Mesendoderm (in vitro differentiated cells): ENCODE data around the gene DPYD.
"Not testable (repeated sequence)": the region's sequence is repeated elsewhere in the genome, so short reads cannot be mapped to it uniquely, and the experiment has no call there.

Experiments
- DNase-seq: peaks from one replicate; pipeline ENCODE4 v3.0.0; 2013
- H2AK5ac ChIP-seq: 2 replicates; pipeline ENCODE4 v1.6.1; 2013; ENCODE audit warnings: low read length, inconsistent platforms
- H2BK120ac ChIP-seq: 2 replicates; pipeline ENCODE4 v1.6.1; 2013; ENCODE audit warnings: low read depth, mild to moderate bottlenecking, low read length, moderate library complexity, mixed read lengths
- H2BK15ac ChIP-seq: replicated peaks from 2 replicates; pipeline ENCODE4 v1.6.1; 2013; ENCODE audit warnings: low read depth, mild to moderate bottlenecking, moderate library complexity
- H2BK5ac ChIP-seq: 2 replicates; pipeline ENCODE4 v1.6.1; 2013; ENCODE audit warnings: low read length, inconsistent platforms
- H3K18ac ChIP-seq: 2 replicates; pipeline ENCODE4 v1.6.1; 2013; ENCODE audit warnings: mild to moderate bottlenecking, low read length, mixed read lengths
- H3K23ac ChIP-seq: one replicate; pipeline ENCODE4 v1.6.1; 2013; ENCODE audit warnings: low read length
- H3K27ac ChIP-seq: 2 replicates; pipeline ENCODE4 v1.5.1; 2013; ENCODE audit warnings: low read depth, mild to moderate bottlenecking, inconsistent platforms, low read length, moderate library complexity
- H3K27me3 ChIP-seq: 2 replicates; pipeline ENCODE4 v1.6.1; 2013; ENCODE audit warnings: low read length, control low read depth, mild to moderate bottlenecking, inconsistent platforms; ENCODE audit not compliant: insufficient read depth, poor library complexity
- H3K36me3 ChIP-seq: 2 replicates; pipeline ENCODE4 v1.6.1; 2013; ENCODE audit warnings: low read length, inconsistent platforms; ENCODE audit not compliant: control insufficient read depth, insufficient read depth
- H3K4ac ChIP-seq: one replicate; pipeline ENCODE4 v1.6.1; 2013; ENCODE audit warnings: low read depth, mild to moderate bottlenecking, low read length, moderate library complexity
- H3K4me1 ChIP-seq: 2 replicates; pipeline ENCODE4 v1.6.1; 2013; ENCODE audit warnings: low read depth, low read length, inconsistent platforms; ENCODE audit not compliant: control insufficient read depth
- H3K4me2 ChIP-seq: 2 replicates; pipeline ENCODE4 v1.6.1; 2013; ENCODE audit warnings: low read length
- H3K4me3 ChIP-seq: 2 replicates; pipeline ENCODE4 v1.5.1; 2013; ENCODE audit warnings: mild to moderate bottlenecking, low read length
- H3K56ac ChIP-seq: one replicate; pipeline ENCODE4 v1.6.1; 2013; ENCODE audit warnings: low read length
- H3K79me1 ChIP-seq: 2 replicates; pipeline ENCODE4 v1.6.1; 2013; ENCODE audit warnings: low read length, inconsistent platforms
- H3K79me2 ChIP-seq: 2 replicates; pipeline ENCODE4 v1.6.1; 2013; ENCODE audit warnings: mild to moderate bottlenecking, low read length; ENCODE audit not compliant: control insufficient read depth, insufficient read depth
- H3K9ac ChIP-seq: 2 replicates; pipeline ENCODE4 v1.6.1; 2013; ENCODE audit warnings: low read length, inconsistent platforms
- H4K5ac ChIP-seq: one replicate; pipeline ENCODE4 v1.6.1; 2013; ENCODE audit warnings: low read length
- H4K8ac ChIP-seq: one replicate; pipeline ENCODE4 v1.6.1; 2013; ENCODE audit warnings: low read depth, mild to moderate bottlenecking, control low read depth, low read length, moderate library complexity
- WGBS: extraction: QIAGEN DNeasy Blood & Tissue Kit; methylation state at CpG from one replicate; pipeline ENCODE4 v1.1.7; 2013; ENCODE audit warnings: low lambda C conversion rate, missing lambda C conversion rate; ENCODE audit not compliant: insufficient coverage; ENCODE audit errors: extremely low coverage; 5-methylcytosine and 5-hydroxymethylcytosine counted together

DPYD gene

DNA sequence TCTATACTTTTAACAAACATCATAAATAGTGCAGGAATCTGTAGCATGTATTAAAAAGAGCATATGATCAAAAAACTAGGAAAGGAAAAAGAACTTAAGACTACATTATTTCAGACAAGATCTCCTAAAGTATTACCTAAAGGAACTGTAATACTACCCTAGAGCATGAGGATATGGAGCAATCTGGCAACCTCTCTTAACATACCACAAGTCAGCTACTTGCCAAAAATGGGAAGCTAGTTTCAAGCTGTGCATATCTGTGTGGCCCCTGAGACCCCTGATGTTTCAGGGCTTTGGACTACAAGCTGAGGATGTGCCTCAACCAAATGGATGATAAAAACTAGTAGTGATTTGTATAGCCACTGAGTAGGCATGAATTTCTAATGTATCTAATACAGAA lies 673.6 kb downstream of the DPYD start:
- Histone ChIP-seq H2BK5ac (no peak overlapping the region), H3K4ac (no peak overlapping the region), H3K36me3 (no peaks in the 10 kb centered on the region), H3K56ac (no peak overlapping the region), H3K4me1 (no peaks in the 10 kb centered on the region), H4K8ac (no peak overlapping the region), H4K5ac (no peak overlapping the region), H3K79me1 (no peaks in the 10 kb centered on the region), H3K23ac (no peak overlapping the region), H3K27me3 (no peaks in the 10 kb centered on the region), H2AK5ac (no peak overlapping the region), H3K18ac (no peak overlapping the region), H3K4me2 (no peak overlapping the region), H2BK120ac (no peak overlapping the region), H3K79me2 (no peaks in the 10 kb centered on the region), H3K4me3 (no peak overlapping the region), H3K9ac (no peak overlapping the region), H3K27ac (no peak overlapping the region), H2BK15ac (no peak overlapping the region)
- DNase-seq: no peak

- H3K27ac ChIP-seq: no peak overlapping the region
- no peaks in the 10 kb centered on the region for H3K79me2 ChIP-seq
- H3K4me2 ChIP-seq: no peak overlapping the region
- H3K9ac ChIP-seq: no peak overlapping the region
- no peaks in the 10 kb centered on the region for H3K27me3 ChIP-seq
- H3K4ac ChIP-seq: no peak overlapping the region
- H2BK5ac ChIP-seq: no peak overlapping the region
- H2BK15ac ChIP-seq: no peak overlapping the region
- H3K23ac ChIP-seq: no peak overlapping the region
- no peak for DNase-seq
- no peak overlapping the region for H3K18ac ChIP-seq
- no peak overlapping the region for H2AK5ac ChIP-seq
- H3K56ac ChIP-seq: no peak overlapping the region
- no peaks in the 10 kb centered on the region for H3K36me3 ChIP-seq
- no peak overlapping the region for H3K4me3 ChIP-seq
- no CpG with 5 or more reads among the region's 1 CpG for WGBS
- no peak overlapping the region for H4K5ac ChIP-seq
- H3K4me1 ChIP-seq: no peaks in the 10 kb centered on the region
- H2BK120ac ChIP-seq: no peak overlapping the region
- no peak overlapping the region for H4K8ac ChIP-seq
- no peaks in the 10 kb centered on the region for H3K79me1 ChIP-seq
Observed at GRCh38 chr1:97245682-97246081, 675.2 kb downstream of the DPYD start.

DNA sequence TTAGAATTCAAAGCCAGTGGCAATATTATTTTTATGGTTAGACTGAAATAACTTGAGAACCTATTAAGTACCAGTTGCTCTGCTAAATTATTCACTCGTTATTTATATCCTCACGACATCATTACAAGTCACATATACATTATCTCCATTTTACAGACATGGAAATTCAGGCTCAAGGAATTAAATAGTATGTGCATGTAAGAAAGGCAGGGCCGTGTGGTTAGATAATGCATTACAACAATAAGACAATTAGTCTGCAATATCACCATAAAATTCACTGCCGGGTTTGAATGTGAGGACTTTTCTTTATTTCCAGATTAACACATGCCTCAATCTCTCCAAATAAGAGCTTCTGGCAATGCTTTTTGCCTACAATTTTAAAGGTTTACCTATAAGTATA lies 675.8 kb downstream of the DPYD start:
- Histone ChIP-seq H2BK5ac (no peak overlapping the region), H4K8ac (no peak overlapping the region), H3K4me3 (no peak overlapping the region), H3K36me3 (no peaks in the 10 kb centered on the region), H3K4me1 (no peaks in the 10 kb centered on the region), H3K4ac (no peak overlapping the region), H3K4me2 (no peak overlapping the region), H2BK15ac (no peak overlapping the region), H3K79me2 (no peaks in the 10 kb centered on the region), H3K27me3 (no peaks in the 10 kb centered on the region), H2AK5ac (no peak overlapping the region), H3K27ac (no peak overlapping the region), H3K23ac (no peak overlapping the region), H3K9ac (no peak overlapping the region), H2BK120ac (no peak overlapping the region), H3K56ac (no peak overlapping the region), H4K5ac (no peak overlapping the region), H3K18ac (no peak overlapping the region), H3K79me1 (no peaks in the 10 kb centered on the region)
- DNase-seq: no peak
- WGBS: 100% methylated on average over 2 of the region's 4 CpGs

- no peak overlapping the region for H3K4me2 ChIP-seq
- H4K5ac ChIP-seq: no peak overlapping the region
- H3K4me1 ChIP-seq: no peaks in the 10 kb centered on the region
- H3K79me2 ChIP-seq: no peaks in the 10 kb centered on the region
- H2BK5ac ChIP-seq: no peak overlapping the region
- no peak overlapping the region for H3K27ac ChIP-seq
- H2AK5ac ChIP-seq: no peak overlapping the region
- no peak overlapping the region for H3K56ac ChIP-seq
- H3K36me3 ChIP-seq: no peaks in the 10 kb centered on the region
- no peak overlapping the region for H3K9ac ChIP-seq
- H3K4me3 ChIP-seq: no peak overlapping the region
- H3K27me3 ChIP-seq: no peaks in the 10 kb centered on the region
- no CpG with 5 or more reads among the region's 2 CpGs for WGBS
- peak; percentile 16 for DNase-seq
- H3K79me1 ChIP-seq: no peaks in the 10 kb centered on the region
- no peak overlapping the region for H3K18ac ChIP-seq
- H2BK120ac ChIP-seq: no peak overlapping the region
- no peak overlapping the region for H3K23ac ChIP-seq
- H3K4ac ChIP-seq: no peak overlapping the region
- H2BK15ac ChIP-seq: no peak overlapping the region
- H4K8ac ChIP-seq: no peak overlapping the region
Observed at GRCh38 chr1:97243973-97244560, 676.8 kb downstream of the DPYD start.

DNA sequence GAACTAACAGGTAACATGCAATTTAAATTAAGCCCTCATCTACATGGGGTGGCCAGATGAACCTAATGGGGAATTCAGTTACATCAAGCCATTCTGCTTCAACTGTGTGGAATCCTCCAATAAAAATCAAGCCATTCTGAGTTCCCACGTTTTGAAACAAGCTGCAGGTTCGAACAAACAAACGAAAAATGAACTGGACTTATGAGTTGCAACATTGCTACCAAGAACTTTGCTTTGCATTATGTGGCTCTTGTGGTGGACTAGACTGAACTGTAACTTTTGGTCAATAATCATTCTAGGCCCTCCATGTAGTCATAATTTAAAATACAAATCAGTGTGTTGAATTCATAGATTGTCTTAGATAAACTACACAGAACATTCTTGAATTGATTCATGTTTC lies 682.0 kb downstream of the DPYD start:
- no peak overlapping the region for H3K9ac ChIP-seq
- H3K4me3 ChIP-seq: no peak overlapping the region
- H3K23ac ChIP-seq: no peak overlapping the region
- no peaks in the 10 kb centered on the region for H3K79me1 ChIP-seq
- no peak overlapping the region for H3K27ac ChIP-seq
- H3K4me2 ChIP-seq: no peak overlapping the region
- no peak overlapping the region for H4K8ac ChIP-seq
- H2BK15ac ChIP-seq: no peak overlapping the region
- no peak for DNase-seq
- H3K4ac ChIP-seq: no peak overlapping the region
- H3K79me2 ChIP-seq: no peaks in the 10 kb centered on the region
- H3K27me3 ChIP-seq: no peaks in the 10 kb centered on the region
- no peaks in the 10 kb centered on the region for H3K36me3 ChIP-seq
- no peak overlapping the region for H4K5ac ChIP-seq
- WGBS: no CpG with 5 or more reads among the region's 3 CpGs
- no peak overlapping the region for H2AK5ac ChIP-seq
- no peak overlapping the region for H3K56ac ChIP-seq
- no peak overlapping the region for H3K18ac ChIP-seq
- no peak overlapping the region for H2BK5ac ChIP-seq
- no peak overlapping the region for H2BK120ac ChIP-seq
- no peaks in the 10 kb centered on the region for H3K4me1 ChIP-seq

DNA sequence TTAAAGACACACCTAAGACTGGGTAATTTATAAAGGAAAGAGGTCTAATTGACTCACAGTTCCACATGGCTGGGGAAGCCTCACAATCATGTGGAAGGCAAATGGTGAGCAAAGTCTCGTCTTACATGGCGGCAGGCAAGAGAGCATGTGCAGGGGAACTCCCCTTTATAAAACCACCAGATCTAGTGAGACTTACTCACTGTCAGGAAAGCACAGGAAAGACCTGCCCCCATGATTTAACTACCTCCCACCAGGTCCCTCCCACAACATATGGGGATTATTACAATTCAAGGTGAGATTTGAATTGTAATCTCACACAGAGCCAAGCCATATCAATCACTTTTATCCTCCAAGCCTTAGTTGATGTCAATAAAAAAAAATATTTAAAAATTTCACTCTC lies 689.5 kb downstream of the DPYD start:
- H3K18ac ChIP-seq, H3K4me1 ChIP-seq, H3K56ac ChIP-seq, H3K27me3 ChIP-seq, H4K8ac ChIP-seq, H3K27ac ChIP-seq, H3K4me3 ChIP-seq, H2BK15ac ChIP-seq, H2BK5ac ChIP-seq, H3K23ac ChIP-seq, H3K79me1 ChIP-seq, H3K79me2 ChIP-seq, H2AK5ac ChIP-seq, H3K4ac ChIP-seq, H3K36me3 ChIP-seq, H3K4me2 ChIP-seq, H4K5ac ChIP-seq, H3K9ac ChIP-seq, H2BK120ac ChIP-seq, DNase-seq: not testable (repeated sequence)
- WGBS: no CpG with 5 or more reads among the region's 2 CpGs
